ENCODE data around the gene CAND2. TPM values are rescaled to one million over a fixed set of nuclear protein-coding genes. Genes with fewer than 3 reads are reported as not detected.
A peak's percentile ranks its signal among the peaks of the same experiment; 100 is the strongest.

Gene CAND2
- total RNA-seq, 1 donor from 2014 or later, result 15.5 TPM

DNA sequence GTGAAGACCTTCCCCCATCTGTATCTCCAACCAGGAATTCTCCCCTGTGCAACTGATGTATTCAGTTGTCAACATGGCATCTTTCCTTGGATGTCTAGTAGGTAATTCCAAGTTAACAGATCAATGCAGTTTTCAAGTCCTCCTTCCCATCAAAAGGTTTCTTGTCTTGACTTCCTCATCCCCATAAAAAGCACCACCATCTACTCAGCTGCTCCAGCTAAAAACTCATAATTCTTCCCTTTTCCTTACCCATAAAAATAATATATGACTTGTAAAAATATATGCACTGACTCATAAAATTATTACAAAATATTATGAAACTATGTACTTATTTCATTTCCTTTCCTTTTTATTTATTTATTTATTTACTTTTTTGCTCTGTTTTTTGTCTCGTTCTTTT is 5.0 kb upstream of the CAND2 start:
- TF ChIP-seq, protein P1, sequence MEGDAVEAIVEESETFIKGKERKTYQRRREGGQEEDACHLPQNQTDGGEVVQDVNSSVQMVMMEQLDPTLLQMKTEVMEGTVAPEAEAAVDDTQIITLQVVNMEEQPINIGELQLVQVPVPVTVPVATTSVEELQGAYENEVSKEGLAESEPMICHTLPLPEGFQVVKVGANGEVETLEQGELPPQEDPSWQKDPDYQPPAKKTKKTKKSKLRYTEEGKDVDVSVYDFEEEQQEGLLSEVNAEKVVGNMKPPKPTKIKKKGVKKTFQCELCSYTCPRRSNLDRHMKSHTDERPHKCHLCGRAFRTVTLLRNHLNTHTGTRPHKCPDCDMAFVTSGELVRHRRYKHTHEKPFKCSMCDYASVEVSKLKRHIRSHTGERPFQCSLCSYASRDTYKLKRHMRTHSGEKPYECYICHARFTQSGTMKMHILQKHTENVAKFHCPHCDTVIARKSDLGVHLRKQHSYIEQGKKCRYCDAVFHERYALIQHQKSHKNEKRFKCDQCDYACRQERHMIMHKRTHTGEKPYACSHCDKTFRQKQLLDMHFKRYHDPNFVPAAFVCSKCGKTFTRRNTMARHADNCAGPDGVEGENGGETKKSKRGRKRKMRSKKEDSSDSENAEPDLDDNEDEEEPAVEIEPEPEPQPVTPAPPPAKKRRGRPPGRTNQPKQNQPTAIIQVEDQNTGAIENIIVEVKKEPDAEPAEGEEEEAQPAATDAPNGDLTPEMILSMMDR (conservative IDR thresholded peaks at IDR 0.05), result no peak

DNA sequence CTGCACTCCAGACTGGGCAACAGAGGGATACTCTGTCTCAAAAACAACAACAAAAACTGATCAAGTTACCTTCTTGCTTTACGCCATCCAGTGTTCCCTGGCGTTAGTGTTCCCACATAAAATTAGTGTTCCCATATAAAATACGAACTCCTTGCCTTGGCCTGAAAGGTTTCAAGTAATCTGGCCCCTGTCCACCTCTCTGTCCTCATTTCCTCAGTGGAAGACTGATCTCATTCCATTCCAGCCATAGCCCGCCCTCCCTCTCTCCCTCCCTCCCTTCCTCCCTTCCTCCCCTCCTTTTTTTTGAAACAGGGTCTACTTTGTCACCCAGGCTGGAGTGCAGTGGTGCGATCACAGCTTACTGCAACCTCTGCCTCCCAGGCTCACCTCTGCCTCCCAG is 2.8 kb upstream of the CAND2 start:
- no peak for DNase-seq (ENCODE audit: low read depth, low spot score)
- Mint-ChIP-seq H3K36me3 (ENCODE audit: low read depth) (no peaks in the 10 kb centered on the region), H3K27me3 (ENCODE audit: low read depth) (no peaks in the 10 kb centered on the region), H3K4me3 (no peak overlapping the region), H3K9me3 (no peaks in the 10 kb centered on the region), H3K4me1 (peaks cover 23% of the 10 kb centered on the region), H3K27ac (ENCODE audit: unreplicated experiment) (no peak overlapping the region)
- TF ChIP-seq, protein P1 (conservative IDR thresholded peaks at IDR 0.05), result no peak

More for the DNA sequence above, 5.0 kb upstream of the CAND2 start:
- Mint-ChIP-seq H3K27ac (ENCODE audit: unreplicated experiment) (no peak overlapping the region), H3K36me3 (ENCODE audit: low read depth) (no peaks in the 10 kb centered on the region), H3K9me3 (no peaks in the 10 kb centered on the region), H3K4me1 (peaks cover 13% of the 10 kb centered on the region), H3K4me3 (no peak overlapping the region), H3K27me3 (ENCODE audit: low read depth) (peaks cover 8% of the 10 kb centered on the region)
- no peak for DNase-seq (ENCODE audit: low read depth, low spot score)

DNA sequence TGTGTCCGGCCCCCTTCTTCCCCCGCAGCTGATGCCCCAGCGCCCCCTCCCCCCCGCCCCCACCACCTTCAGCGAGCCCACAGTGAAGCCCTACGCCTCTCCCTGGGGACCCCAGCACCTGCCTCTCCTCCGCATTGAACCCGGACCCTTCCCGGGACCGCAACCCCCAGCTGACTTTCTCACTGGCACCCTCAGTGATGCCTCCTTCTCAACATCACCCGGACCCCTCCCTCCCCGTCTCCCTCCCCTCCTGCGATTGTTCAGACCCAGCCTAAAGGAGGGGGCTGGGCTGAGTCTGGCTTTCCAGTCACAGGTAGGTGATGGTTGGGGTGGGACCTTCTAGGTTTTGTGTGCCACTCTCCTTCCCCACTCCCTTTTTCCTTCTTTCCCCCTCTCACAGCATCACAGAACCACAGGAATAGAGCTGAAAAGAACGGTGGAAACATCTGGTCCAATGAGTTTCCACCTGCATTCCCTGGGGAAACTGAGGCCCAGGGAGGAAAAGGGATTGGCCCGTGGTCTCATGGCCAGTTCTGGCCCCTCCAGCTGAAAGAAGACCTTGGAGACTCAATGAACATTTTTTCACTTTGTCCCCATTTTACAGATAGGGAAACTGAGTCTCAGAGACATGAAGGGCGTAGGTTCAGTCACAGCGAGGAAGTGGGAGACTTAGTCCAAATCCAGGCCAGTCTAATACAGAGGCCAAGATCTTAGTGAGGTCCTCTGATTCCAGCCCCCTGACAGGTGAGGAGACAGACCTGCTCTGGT is 828 bp downstream of the CAND2 start:
- H3K27me3 Mint-ChIP-seq (ENCODE audit: low read depth), result no peaks in the 10 kb centered on the region
- H3K27ac Mint-ChIP-seq (ENCODE audit: unreplicated experiment), result no peak overlapping the region
- H3K4me3 Mint-ChIP-seq, result peak overlapping the region; percentile 82
- peaks cover 23% of the 10 kb centered on the region for H3K4me1 Mint-ChIP-seq
- TF ChIP-seq, protein P1 (conservative IDR thresholded peaks at IDR 0.05), result no peak
- H3K36me3 Mint-ChIP-seq (ENCODE audit: low read depth), result no peaks in the 10 kb centered on the region
- H3K9me3 Mint-ChIP-seq, result no peaks in the 10 kb centered on the region
- no peak for DNase-seq (ENCODE audit: low read depth, low spot score)

DNA sequence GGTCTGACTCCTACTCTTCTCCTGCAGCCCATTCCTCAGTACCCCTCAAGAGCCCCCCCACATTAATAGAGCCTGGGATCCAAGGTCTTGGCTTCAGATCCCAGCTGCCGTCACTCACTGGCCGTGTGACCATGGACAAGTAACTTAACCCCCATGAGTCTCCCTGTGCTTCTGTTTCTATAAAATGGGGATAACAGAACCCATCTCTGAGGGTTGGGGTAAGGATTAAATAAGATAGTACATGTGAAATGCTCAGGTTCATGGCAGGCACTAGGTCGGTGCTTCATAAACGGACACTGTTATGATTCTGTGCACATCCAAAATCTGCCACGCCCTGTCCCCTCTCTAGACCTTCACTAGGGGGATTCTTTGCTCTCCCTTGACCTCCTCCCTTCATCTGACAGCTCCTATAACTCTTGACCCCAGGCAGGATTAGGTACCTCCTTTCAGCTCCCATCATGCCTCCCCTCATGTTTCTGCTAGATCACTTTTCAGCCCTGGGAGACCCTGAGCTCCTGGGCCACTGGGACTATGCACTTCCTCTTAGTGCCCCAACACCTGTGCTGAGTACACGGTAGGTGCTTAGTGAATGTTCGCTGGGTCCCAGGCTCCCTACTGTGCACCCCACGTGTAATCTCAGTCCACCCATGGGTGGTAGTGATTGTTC is 1.5 kb downstream of the CAND2 start:
- Mint-ChIP-seq H3K36me3 (ENCODE audit: low read depth) (no peaks in the 10 kb centered on the region), H3K27ac (ENCODE audit: unreplicated experiment) (no peak overlapping the region), H3K4me1 (peaks cover 23% of the 10 kb centered on the region), H3K27me3 (ENCODE audit: low read depth) (no peaks in the 10 kb centered on the region), H3K9me3 (no peaks in the 10 kb centered on the region), H3K4me3 (peak overlapping the region; percentile 82)
- TF ChIP-seq, protein P1 (conservative IDR thresholded peaks at IDR 0.05), result no peak
- no peak for DNase-seq (ENCODE audit: low read depth, low spot score)

DNA sequence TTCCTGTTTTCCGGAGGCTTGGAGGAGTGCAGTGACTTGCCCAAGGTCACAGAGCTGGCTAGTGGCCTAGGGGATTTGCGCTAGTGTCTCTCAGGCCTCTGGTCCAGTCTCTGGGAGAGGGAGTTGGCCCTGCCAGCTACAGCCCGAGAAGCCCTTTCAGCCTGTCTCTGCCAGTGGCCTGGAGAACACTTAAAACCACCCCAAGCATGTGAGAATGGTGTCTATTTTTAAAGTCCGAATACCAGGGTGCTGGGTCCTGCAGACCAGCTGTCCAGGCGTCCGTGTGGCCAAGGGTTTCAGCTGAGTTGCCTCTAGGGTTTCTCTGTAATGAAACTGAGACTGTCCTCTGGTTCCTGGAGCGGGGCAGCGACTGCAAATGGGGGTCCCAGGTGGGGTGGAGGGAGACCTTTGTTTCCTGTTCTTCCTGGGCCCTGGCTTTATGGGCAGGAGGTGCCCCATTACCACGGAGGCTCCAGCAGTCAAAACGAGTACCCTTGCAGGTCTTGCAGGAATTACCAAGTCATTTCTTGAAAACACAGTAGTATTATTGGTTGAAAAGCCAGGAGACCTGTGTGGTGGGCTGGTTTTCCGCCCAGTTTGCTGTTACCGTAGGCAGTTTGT is 2.2 kb downstream of the CAND2 start:
- Mint-ChIP-seq H3K4me3 (peak overlapping the region; percentile 82), H3K9me3 (no peaks in the 10 kb centered on the region), H3K27me3 (ENCODE audit: low read depth) (no peaks in the 10 kb centered on the region), H3K4me1 (peaks cover 23% of the 10 kb centered on the region), H3K36me3 (ENCODE audit: low read depth) (no peaks in the 10 kb centered on the region), H3K27ac (ENCODE audit: unreplicated experiment) (no peak overlapping the region)
- DNase-seq (ENCODE audit: low read depth, low spot score), result no peak
- TF ChIP-seq, protein P1 (conservative IDR thresholded peaks at IDR 0.05), result no peak

All from neural crest cell (in vitro differentiated cells).